GM23338 (cell line): ENCODE results near the gene TMEM178B. TPM values are rescaled to one million over a fixed set of nuclear protein-coding genes. Genes with fewer than 3 reads are reported as not detected.

Experiments used
- ATAC-seq: fragments of 200-7000 bp; cut with Tn5 transposase; 3 replicates; pipeline ENCODE4 v1.9.1; 2020
- DNase-seq: peaks from one replicate; pipeline ENCODE4 v3.0.0-alpha.2; 2015; ENCODE audit warnings: low spot score
- H2AFZ ChIP-seq: fragments of 200-600 bp; sonication (generic); 2 replicates; pipeline ENCODE4 v1.8.0; 2016; ENCODE audit warnings: antibody characterized with exemption, mild to moderate bottlenecking, moderate library complexity
- H3F3A ChIP-seq: fragments of 200-600 bp; sonication (generic); replicated peaks from 2 replicates; pipeline ENCODE4 v1.8.0; 2017; ENCODE audit warnings: antibody characterized with exemption, mixed run types, low read depth
- H3K27ac ChIP-seq: fragments of 200-600 bp; sonication (generic); 2 replicates; pipeline ENCODE4 v1.6.1; 2016; ENCODE audit warnings: low read depth
- H3K27me3 ChIP-seq: fragments of 200-600 bp; sonication (generic); 2 replicates; pipeline ENCODE4 v1.8.0; 2016; ENCODE audit warnings: mild to moderate bottlenecking, mixed run types, moderate library complexity; ENCODE audit not compliant: insufficient read depth
- H3K36me3 ChIP-seq: fragments of 200-600 bp; sonication (generic); 2 replicates; pipeline ENCODE4 v1.8.0; 2016; ENCODE audit warnings: mild to moderate bottlenecking; ENCODE audit not compliant: insufficient read depth
- H3K4me1 ChIP-seq: fragments of 200-600 bp; sonication (generic); 2 replicates; pipeline ENCODE4 v1.8.0; 2016; ENCODE audit warnings: mild to moderate bottlenecking, moderate library complexity; ENCODE audit not compliant: insufficient read depth
- H3K4me2 ChIP-seq: fragments of 200-600 bp; sonication (generic); 2 replicates; pipeline ENCODE4 v1.7.1; 2017; ENCODE audit warnings: mixed run types
- H3K4me3 ChIP-seq: fragments of 200-600 bp; sonication (generic); 2 replicates; pipeline ENCODE4 v1.6.1; 2016; ENCODE audit warnings: mixed run types
- H3K79me2 ChIP-seq: fragments of 200-600 bp; sonication (generic); replicated peaks from 2 replicates; pipeline ENCODE4 v1.8.0; 2017; ENCODE audit warnings: mild to moderate bottlenecking; ENCODE audit not compliant: insufficient read depth
- H3K9me2 ChIP-seq: fragments of 200-600 bp; sonication (generic); 2 replicates; pipeline ENCODE4 v1.8.0; 2017; ENCODE audit not compliant: insufficient read depth
- H4K20me1 ChIP-seq: fragments of 200-600 bp; sonication (generic); replicated peaks from 2 replicates; pipeline ENCODE4 v1.8.0; 2017; ENCODE audit warnings: mild to moderate bottlenecking; ENCODE audit not compliant: insufficient read depth
- H3K27ac Mint-ChIP-seq: 2 replicates; pipeline ENCODE4 v1.8.0; 2020; ENCODE audit warnings: inconsistent platforms, mild to moderate bottlenecking, moderate library complexity, mixed read lengths
- H3K27me3 Mint-ChIP-seq: 3 replicates; pipeline ENCODE4 v1.8.0; 2022; ENCODE audit warnings: low read depth, mild to moderate bottlenecking, moderate library complexity, mixed read lengths, inconsistent platforms; ENCODE audit not compliant: insufficient read depth, poor library complexity
- H3K36me3 Mint-ChIP-seq: 3 replicates; pipeline ENCODE4 v1.8.0; 2021; ENCODE audit warnings: low read depth, mild to moderate bottlenecking, inconsistent platforms, moderate library complexity, mixed read lengths
- H3K4me1 Mint-ChIP-seq: 3 replicates; pipeline ENCODE4 v1.8.0; 2020; ENCODE audit warnings: mild to moderate bottlenecking, inconsistent platforms, mixed read lengths
- H3K4me3 Mint-ChIP-seq: 3 replicates; pipeline ENCODE4 v1.8.0; 2021; ENCODE audit warnings: moderate library complexity, mild to moderate bottlenecking, inconsistent platforms, mixed read lengths
- H3K9me3 Mint-ChIP-seq: 3 replicates; pipeline ENCODE4 v1.8.0; 2020; ENCODE audit warnings: moderate library complexity, mild to moderate bottlenecking, inconsistent platforms, mixed read lengths
- CREB1 ChIP-seq: fragments of 250-450 bp; sonication (Bioruptor Pico); IDR thresholded peaks from 2 replicates; pipeline ENCODE4 v1.5.0; 2020; ENCODE audit warnings: low read depth, mild to moderate bottlenecking, moderate library complexity
- EZH2 ChIP-seq: fragments of 200-600 bp; sonication (generic); IDR thresholded peaks from one replicate; pipeline ENCODE4 v1.8.0; 2017; ENCODE audit warnings: antibody characterized with exemption, mild to moderate bottlenecking, low read depth; ENCODE audit not compliant: unreplicated experiment
- EZH2phosphoT487 ChIP-seq: fragments of 200-600 bp; sonication (generic); IDR thresholded peaks from one replicate; pipeline ENCODE4 v1.8.1; 2018; ENCODE audit warnings: antibody characterized with exemption; ENCODE audit not compliant: unreplicated experiment
- JUNB ChIP-seq: IDR thresholded peaks from one replicate; pipeline ENCODE4 v1.6.1; 2016; ENCODE audit warnings: antibody characterized with exemption; ENCODE audit not compliant: unreplicated experiment
- ZNF331 ChIP-seq: fragments of 250-450 bp; sonication (Bioruptor Pico); IDR thresholded peaks from 2 replicates; pipeline ENCODE4 v1.5.0; 2020; ENCODE audit warnings: low read depth, mild to moderate bottlenecking, moderate library complexity
- polyA plus RNA-seq: library from polyadenylated mRNA; unstranded; fragments of >200 nt; fragmentation: Nextera tagmentation; extraction: Ambion mirVana; gene quantifications from 2 replicates; pipeline ENCODE4 v1.2.1, GENCODE V29; 2016
- total RNA-seq: library from RNA; depleted of rRNA; stranded (reverse); fragments of >200 nt; shearing (Covaris generic); gene quantifications from 2 replicates; pipeline ENCODE4 v1.2.3, GENCODE V29; 2014
- TF ChIP-seq, protein P1 (sequence below): fragments of 250-450 bp; sonication (Bioruptor Pico); IDR thresholded peaks from 2 replicates; pipeline ENCODE4 v1.5.0; 2020; ENCODE audit warnings: mild to moderate bottlenecking, moderate library complexity
- TF ChIP-seq, protein P2 (sequence below), 2 experiments: fragments of 200-600 bp in 1 of 2; sonication (generic) in 1 of 2; conservative IDR thresholded peaks; 2 replicates each; pipeline versions ENCODE4 v1.5.1 to v1.6.1; 2016 to 2017; ENCODE audit warnings: antibody characterized with exemption in 2 of 2, low read depth in 2 of 2, mild to moderate bottlenecking in 2 of 2, moderate library complexity in 1 of 2
- TF ChIP-seq, protein P3 (sequence below): IDR thresholded peaks from one replicate; pipeline ENCODE4 v1.6.1; 2018; ENCODE audit warnings: antibody characterized with exemption; ENCODE audit not compliant: unreplicated experiment
- TF ChIP-seq, protein P4 (sequence below): IDR thresholded peaks from 2 replicates; pipeline ENCODE4 v1.6.1; 2016; ENCODE audit warnings: antibody characterized with exemption

Gene TMEM178B
- total and polyA plus RNA-seq, 2 experiments from 2014 or later, result 4.9 to 15.6 TPM

DNA sequence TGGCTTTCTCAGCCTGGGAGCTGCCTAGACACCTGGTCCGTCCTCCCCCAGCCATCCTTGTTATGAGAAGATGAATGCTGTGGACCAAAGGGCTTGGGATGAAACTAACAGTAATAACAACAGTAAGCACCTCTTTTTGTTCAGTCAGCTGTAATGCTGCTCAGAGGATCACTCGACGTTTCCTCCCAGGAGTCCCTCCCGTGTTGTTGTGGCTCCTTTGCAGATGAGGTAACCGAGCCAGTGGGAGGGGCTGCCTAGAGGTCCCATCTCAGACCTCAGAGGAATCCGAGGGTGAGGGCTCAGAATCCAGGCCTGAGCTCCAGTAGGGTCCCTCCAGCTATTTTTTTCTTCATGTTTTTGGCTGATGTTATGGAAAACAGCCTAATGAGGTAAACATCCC is 145.1 kb downstream of the TMEM178B start (continued):
- TF ChIP-seq, protein P1, sequence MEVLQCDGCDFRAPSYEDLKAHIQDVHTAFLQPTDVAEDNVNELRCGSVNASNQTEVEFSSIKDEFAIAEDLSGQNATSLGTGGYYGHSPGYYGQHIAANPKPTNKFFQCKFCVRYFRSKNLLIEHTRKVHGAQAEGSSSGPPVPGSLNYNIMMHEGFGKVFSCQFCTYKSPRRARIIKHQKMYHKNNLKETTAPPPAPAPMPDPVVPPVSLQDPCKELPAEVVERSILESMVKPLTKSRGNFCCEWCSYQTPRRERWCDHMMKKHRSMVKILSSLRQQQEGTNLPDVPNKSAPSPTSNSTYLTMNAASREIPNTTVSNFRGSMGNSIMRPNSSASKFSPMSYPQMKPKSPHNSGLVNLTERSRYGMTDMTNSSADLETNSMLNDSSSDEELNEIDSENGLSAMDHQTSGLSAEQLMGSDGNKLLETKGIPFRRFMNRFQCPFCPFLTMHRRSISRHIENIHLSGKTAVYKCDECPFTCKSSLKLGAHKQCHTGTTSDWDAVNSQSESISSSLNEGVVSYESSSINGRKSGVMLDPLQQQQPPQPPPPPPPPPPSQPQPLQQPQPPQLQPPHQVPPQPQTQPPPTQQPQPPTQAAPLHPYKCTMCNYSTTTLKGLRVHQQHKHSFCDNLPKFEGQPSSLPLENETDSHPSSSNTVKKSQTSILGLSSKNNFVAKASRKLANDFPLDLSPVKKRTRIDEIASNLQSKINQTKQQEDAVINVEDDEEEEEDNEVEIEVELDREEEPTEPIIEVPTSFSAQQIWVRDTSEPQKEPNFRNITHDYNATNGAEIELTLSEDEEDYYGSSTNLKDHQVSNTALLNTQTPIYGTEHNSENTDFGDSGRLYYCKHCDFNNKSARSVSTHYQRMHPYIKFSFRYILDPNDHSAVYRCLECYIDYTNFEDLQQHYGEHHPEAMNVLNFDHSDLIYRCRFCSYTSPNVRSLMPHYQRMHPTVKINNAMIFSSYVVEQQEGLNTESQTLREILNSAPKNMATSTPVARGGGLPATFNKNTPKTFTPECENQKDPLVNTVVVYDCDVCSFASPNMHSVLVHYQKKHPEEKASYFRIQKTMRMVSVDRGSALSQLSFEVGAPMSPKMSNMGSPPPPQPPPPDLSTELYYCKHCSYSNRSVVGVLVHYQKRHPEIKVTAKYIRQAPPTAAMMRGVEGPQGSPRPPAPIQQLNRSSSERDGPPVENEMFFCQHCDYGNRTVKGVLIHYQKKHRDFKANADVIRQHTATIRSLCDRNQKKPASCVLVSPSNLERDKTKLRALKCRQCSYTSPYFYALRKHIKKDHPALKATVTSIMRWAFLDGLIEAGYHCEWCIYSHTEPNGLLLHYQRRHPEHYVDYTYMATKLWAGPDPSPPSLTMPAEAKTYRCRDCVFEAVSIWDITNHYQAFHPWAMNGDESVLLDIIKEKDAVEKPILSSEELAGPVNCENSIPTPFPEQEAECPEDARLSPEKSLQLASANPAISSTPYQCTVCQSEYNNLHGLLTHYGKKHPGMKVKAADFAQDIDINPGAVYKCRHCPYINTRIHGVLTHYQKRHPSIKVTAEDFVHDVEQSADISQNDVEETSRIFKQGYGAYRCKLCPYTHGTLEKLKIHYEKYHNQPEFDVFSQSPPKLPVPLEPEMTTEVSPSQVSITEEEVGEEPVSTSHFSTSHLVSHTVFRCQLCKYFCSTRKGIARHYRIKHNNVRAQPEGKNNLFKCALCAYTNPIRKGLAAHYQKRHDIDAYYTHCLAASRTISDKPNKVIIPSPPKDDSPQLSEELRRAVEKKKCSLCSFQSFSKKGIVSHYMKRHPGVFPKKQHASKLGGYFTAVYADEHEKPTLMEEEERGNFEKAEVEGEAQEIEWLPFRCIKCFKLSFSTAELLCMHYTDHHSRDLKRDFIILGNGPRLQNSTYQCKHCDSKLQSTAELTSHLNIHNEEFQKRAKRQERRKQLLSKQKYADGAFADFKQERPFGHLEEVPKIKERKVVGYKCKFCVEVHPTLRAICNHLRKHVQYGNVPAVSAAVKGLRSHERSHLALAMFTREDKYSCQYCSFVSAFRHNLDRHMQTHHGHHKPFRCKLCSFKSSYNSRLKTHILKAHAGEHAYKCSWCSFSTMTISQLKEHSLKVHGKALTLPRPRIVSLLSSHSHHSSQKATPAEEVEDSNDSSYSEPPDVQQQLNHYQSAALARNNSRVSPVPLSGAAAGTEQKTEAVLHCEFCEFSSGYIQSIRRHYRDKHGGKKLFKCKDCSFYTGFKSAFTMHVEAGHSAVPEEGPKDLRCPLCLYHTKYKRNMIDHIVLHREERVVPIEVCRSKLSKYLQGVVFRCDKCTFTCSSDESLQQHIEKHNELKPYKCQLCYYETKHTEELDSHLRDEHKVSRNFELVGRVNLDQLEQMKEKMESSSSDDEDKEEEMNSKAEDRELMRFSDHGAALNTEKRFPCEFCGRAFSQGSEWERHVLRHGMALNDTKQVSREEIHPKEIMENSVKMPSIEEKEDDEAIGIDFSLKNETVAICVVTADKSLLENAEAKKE, result no peak
- TF ChIP-seq ZNF331 (no peak), CREB1 (CRISPR knock-in tag) (no peak), EZH2 (no peak)

DNA sequence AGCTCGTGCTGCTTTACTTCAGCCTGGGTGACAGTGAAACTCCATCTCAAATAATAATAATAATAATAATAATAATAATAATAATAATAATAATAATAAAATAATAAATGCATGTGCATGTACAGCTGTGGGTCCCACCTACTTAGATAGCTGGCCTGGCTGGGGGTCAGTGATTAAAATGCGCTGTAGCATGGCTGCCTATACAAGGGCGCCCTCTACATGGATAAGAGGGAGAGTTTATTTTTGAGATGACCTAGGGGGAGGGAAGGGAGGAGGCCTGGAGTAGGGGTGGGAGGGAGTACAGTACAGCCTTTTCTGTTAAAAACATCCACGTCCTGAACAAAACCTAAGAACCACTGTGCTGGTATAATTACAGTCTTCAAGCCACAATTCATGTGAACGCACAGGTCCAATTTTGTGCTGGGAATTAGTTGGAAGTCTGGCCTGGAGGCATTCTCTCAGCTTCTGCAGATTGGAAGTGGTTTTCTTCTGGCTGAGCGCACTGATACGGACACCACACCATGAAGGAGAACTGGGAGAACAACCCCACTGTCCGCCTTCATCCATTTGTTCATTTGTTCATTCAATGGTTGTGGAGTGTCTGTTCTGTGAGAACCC is 146.5 kb downstream of the TMEM178B start:
- Mint-ChIP-seq H3K27me3 (peaks cover 4% of the 10 kb centered on the region), H3K27ac (no peak overlapping the region), H3K4me1 (peaks cover 14% of the 10 kb centered on the region), H3K4me3 (no peak overlapping the region), H3K36me3 (no peaks in the 10 kb centered on the region), H3K9me3 (no peaks in the 10 kb centered on the region)
- H2AFZ ChIP-seq, result no peak overlapping the region
- no peak overlapping the region for H3K27ac ChIP-seq
- peaks cover 11% of the 10 kb centered on the region; the same call in 1 of the 2 replicates for H3K79me2 ChIP-seq
- 0 out of 2 replicates have a peak, but pooled peaks cover 2% of the 10 kb centered on the region for H3K9me2 ChIP-seq
- H3K27me3 ChIP-seq, result no peaks in the 10 kb centered on the region
- TF ChIP-seq JUNB, result no peak
- TF ChIP-seq, protein P2, sequence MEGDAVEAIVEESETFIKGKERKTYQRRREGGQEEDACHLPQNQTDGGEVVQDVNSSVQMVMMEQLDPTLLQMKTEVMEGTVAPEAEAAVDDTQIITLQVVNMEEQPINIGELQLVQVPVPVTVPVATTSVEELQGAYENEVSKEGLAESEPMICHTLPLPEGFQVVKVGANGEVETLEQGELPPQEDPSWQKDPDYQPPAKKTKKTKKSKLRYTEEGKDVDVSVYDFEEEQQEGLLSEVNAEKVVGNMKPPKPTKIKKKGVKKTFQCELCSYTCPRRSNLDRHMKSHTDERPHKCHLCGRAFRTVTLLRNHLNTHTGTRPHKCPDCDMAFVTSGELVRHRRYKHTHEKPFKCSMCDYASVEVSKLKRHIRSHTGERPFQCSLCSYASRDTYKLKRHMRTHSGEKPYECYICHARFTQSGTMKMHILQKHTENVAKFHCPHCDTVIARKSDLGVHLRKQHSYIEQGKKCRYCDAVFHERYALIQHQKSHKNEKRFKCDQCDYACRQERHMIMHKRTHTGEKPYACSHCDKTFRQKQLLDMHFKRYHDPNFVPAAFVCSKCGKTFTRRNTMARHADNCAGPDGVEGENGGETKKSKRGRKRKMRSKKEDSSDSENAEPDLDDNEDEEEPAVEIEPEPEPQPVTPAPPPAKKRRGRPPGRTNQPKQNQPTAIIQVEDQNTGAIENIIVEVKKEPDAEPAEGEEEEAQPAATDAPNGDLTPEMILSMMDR (conservative IDR thresholded peaks at IDR 0.05; ENCODE audit: low read depth in 2 of 2), result peak; percentile 65 to 89
- no peak for TF ChIP-seq EZH2phosphoT487
- TF ChIP-seq, protein P3, sequence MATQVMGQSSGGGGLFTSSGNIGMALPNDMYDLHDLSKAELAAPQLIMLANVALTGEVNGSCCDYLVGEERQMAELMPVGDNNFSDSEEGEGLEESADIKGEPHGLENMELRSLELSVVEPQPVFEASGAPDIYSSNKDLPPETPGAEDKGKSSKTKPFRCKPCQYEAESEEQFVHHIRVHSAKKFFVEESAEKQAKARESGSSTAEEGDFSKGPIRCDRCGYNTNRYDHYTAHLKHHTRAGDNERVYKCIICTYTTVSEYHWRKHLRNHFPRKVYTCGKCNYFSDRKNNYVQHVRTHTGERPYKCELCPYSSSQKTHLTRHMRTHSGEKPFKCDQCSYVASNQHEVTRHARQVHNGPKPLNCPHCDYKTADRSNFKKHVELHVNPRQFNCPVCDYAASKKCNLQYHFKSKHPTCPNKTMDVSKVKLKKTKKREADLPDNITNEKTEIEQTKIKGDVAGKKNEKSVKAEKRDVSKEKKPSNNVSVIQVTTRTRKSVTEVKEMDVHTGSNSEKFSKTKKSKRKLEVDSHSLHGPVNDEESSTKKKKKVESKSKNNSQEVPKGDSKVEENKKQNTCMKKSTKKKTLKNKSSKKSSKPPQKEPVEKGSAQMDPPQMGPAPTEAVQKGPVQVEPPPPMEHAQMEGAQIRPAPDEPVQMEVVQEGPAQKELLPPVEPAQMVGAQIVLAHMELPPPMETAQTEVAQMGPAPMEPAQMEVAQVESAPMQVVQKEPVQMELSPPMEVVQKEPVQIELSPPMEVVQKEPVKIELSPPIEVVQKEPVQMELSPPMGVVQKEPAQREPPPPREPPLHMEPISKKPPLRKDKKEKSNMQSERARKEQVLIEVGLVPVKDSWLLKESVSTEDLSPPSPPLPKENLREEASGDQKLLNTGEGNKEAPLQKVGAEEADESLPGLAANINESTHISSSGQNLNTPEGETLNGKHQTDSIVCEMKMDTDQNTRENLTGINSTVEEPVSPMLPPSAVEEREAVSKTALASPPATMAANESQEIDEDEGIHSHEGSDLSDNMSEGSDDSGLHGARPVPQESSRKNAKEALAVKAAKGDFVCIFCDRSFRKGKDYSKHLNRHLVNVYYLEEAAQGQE, result peak; percentile 33
- TF ChIP-seq, protein P4, sequence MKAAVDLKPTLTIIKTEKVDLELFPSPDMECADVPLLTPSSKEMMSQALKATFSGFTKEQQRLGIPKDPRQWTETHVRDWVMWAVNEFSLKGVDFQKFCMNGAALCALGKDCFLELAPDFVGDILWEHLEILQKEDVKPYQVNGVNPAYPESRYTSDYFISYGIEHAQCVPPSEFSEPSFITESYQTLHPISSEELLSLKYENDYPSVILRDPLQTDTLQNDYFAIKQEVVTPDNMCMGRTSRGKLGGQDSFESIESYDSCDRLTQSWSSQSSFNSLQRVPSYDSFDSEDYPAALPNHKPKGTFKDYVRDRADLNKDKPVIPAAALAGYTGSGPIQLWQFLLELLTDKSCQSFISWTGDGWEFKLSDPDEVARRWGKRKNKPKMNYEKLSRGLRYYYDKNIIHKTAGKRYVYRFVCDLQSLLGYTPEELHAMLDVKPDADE, result no peak
- H4K20me1 ChIP-seq, result 0 out of 2 replicates have a peak, but pooled peaks cover 2% of the 10 kb centered on the region
- no peaks in the 10 kb centered on the region for H3K4me1 ChIP-seq
- H3F3A ChIP-seq, result no peaks in the 10 kb centered on the region
- H3K4me2 ChIP-seq, result no peak overlapping the region
- no peaks in the 10 kb centered on the region for H3K36me3 ChIP-seq
- DNase-seq (peak; percentile 75), ATAC-seq (peak; percentile 89)
- H3K4me3 ChIP-seq, result no peak overlapping the region
